ENCODE results near the gene DCTPP1. TPM values are rescaled to one million over a fixed set of nuclear protein-coding genes. Genes with fewer than 3 reads are reported as not detected.

DCTPP1 gene
- total and polyA plus RNA-seq, 2 of the 13 experiments (the other 11 are each of a cell fraction or from before 2014, with no cell fraction given) = 54.8 to 74.4 TPM

DNA sequence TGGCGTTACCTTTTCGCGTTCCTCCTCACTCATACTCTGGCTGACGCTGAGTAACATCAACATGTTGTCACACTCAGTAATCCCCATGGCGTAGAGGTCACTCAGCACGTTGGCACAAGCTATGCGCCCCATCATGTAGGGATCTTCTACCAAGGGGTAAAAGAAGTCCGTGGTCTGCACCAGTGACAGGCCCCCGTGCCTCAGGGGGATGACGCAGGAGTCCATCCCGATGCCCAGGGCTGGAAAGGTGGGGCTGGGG, 15.2 kb upstream of the DCTPP1 start:
- no peak overlapping the region for H2AFZ ChIP-seq (ENCODE audit: low read length)
- no peak for TF ChIP-seq REL (CRISPR knock-in tag; conservative IDR thresholded peaks at IDR 0.05)
- TF ChIP-seq MYNN (CRISPR knock-in tag; IDR thresholded peaks at IDR 0.05; ENCODE audit: low read depth) = no peak
- no peak for TF ChIP-seq GPN1 (CRISPR knock-in tag; IDR thresholded peaks at IDR 0.05; ENCODE audit: borderline replicate concordance)
- TF ChIP-seq ZNF614 (CRISPR knock-in tag; IDR thresholded peaks at IDR 0.05; ENCODE audit: borderline replicate concordance) = no peak
- TF ChIP-seq KLF13 (CRISPR knock-in tag; IDR thresholded peaks at IDR 0.05) = 0 out of 2 replicates have a peak, but pooled peaks have one; percentile 1
- TF ChIP-seq ASH2L (IDR thresholded peaks at IDR 0.05; ENCODE audit: insufficient read length, low read depth, low read length) = no peak
- no peak for TF ChIP-seq ZNF546 (CRISPR knock-in tag; conservative IDR thresholded peaks at IDR 0.05)
- no peak for TF ChIP-seq ZNF724P (CRISPR knock-in tag; IDR thresholded peaks at IDR 0.05; ENCODE audit: borderline replicate concordance)
- no peak for TF ChIP-seq SRSF9 (IDR thresholded peaks at IDR 0.05; ENCODE audit: borderline replicate concordance, insufficient read depth, low read depth, low read length, poor library complexity, severe bottlenecking)
- no peak for TF ChIP-seq ZNF609 (CRISPR knock-in tag; IDR thresholded peaks at IDR 0.05; ENCODE audit: borderline replicate concordance)
- no peak for TF ChIP-seq HOXA9 (CRISPR knock-in tag; IDR thresholded peaks at IDR 0.05; ENCODE audit: borderline replicate concordance)
- TF ChIP-seq CBFB (CRISPR knock-in tag; IDR thresholded peaks at IDR 0.05) = no peak
- TF ChIP-seq ZNF18 (CRISPR knock-in tag; IDR thresholded peaks at IDR 0.05; ENCODE audit: insufficient replicate concordance) = no peak
- TF ChIP-seq ZNF383 (CRISPR knock-in tag; IDR thresholded peaks at IDR 0.05; ENCODE audit: borderline replicate concordance) = no peak
- no peak for TF ChIP-seq EEA1 (CRISPR knock-in tag; IDR thresholded peaks at IDR 0.05; ENCODE audit: borderline replicate concordance)
- TF ChIP-seq DNMT3B (CRISPR knock-in tag; conservative IDR thresholded peaks at IDR 0.05) = no peak
- no peak for TF ChIP-seq ZNF766 (CRISPR knock-in tag; IDR thresholded peaks at IDR 0.05; ENCODE audit: borderline replicate concordance)
- TF ChIP-seq ZNF143 (CRISPR knock-in tag; IDR thresholded peaks at IDR 0.05) = no peak
- no peak for TF ChIP-seq FOSL2 (CRISPR knock-in tag; IDR thresholded peaks at IDR 0.05)
- TF ChIP-seq NFE2 (CRISPR knock-in tag; IDR thresholded peaks at IDR 0.05) = no peak

More for the DNA sequence above, 15.2 kb upstream of the DCTPP1 start:
- POLR2A ChIA-PET = interaction anchor here (0.9 to 4.2 kb wide), 17 partner anchors 12 to 165 kb away, joined by 3 to 36 read pairs (median 4); partner anchors contain the start of genes DCTPP1, ITGAL, ZNF688 and ZNF689
- Histone ChIP-seq H3K36me3 (replicated peaks in 1 of 2; ENCODE audit: control insufficient read depth in 1 of 2, insufficient read depth in 2 of 2, low read length in 2 of 2) (no peaks in the 10 kb centered on the region; a peak in 2 of 5 replicates), H3K4me2 (ENCODE audit: low read depth, low read length) (peak overlapping the region; percentile 87), H4K20me1 (ENCODE audit: insufficient read depth, low read length) (peaks cover 24% of the 10 kb centered on the region), H3K9ac (ENCODE audit: insufficient read depth, low read depth, low read length) (peak overlapping the region; percentile 96), H3K27me3 (ENCODE audit: control insufficient read depth in 1 of 2, insufficient read depth in 2 of 2, low read length in 2 of 2) (no peaks in the 10 kb centered on the region; a peak in 1 of 5 replicates), H3K79me2 (ENCODE audit: insufficient read depth, low read length) (peaks cover 27% of the 10 kb centered on the region), H3K27ac (ENCODE audit: extremely low read length, insufficient read depth, low read length) (peak overlapping the region; percentile 95), H3K9me3 (ENCODE audit: low read length) (no peaks in the 10 kb centered on the region), H3K4me1 (ENCODE audit: insufficient read depth, low read length) (peaks cover 92% of the 10 kb centered on the region), H3K4me3 (replicated peaks in 1 of 3; ENCODE audit: insufficient read depth in 1 of 3, low read depth in 2 of 3, low read length in 3 of 3) (peak overlapping the region; percentile 86 to 92 (median 91))
- in situ Hi-C loops (cut with HindIII; ENCODE audit: extremely low pct_ligation_motif_present, low pct_unique_long_range_greater_than_20kb) (no loop called here), intact Hi-C loops (cut with micrococcal nuclease; ENCODE audit: unreplicated experiment) (no loop called here)
- ATAC-seq (no peak), FAIRE-seq (no peak), DNase-seq (ENCODE audit: low spot score) (no peak)
- no TSS peak for BruUV-seq (replicated peaks)
- WGBS (ENCODE audit: low lambda C conversion rate) = 63% methylated on average over 11 of the region's 11 CpGs
- CTCF ChIA-PET (ENCODE audit: low intra/inter-chr PET ratio, low total read pairs) = interaction anchor here (1.6 kb wide), 1 partner anchor 15 kb away, joined by 4 read pairs; the partner anchor contains the start of gene DCTPP1

Data from HepG2 (cell line).